Testis (tissue), 2 donors: ENCODE results near the gene KATNAL1.

Experiments used
- CTCF ChIP-seq, 3 experiments: fragments of 450-650 bp in 2 of 3; fragments of 200-600 bp in 1 of 3; sonication (generic) in 1 of 3; IDR thresholded peaks; one replicate each; pipeline ENCODE4 v1.5.1; 2016 to 2019; ENCODE audit warnings: antibody characterized with exemption in 3 of 3, mild to moderate bottlenecking in 2 of 3, moderate library complexity in 1 of 3
- POLR2A ChIP-seq: fragments of 450-650 bp; IDR thresholded peaks from one replicate; pipeline ENCODE4 v1.6.1; 2017; ENCODE audit warnings: antibody characterized with exemption, mild to moderate bottlenecking, moderate library complexity

GRCh38 chr13:30211745-30212144 lies 95.6 kb downstream of the KATNAL1 start:
- no peak for TF ChIP-seq CTCF (IDR thresholded peaks at IDR 0.05)
- no peak for TF ChIP-seq POLR2A
